ENCODE measurements around the gene SLC2A1. TPM values are rescaled to one million over a fixed set of nuclear protein-coding genes. Genes with fewer than 3 reads are reported as not detected.

Gene SLC2A1
- total RNA-seq, 1 donor from 2014 or later: 1,021 TPM

- Histone ChIP-seq H3K36me3 (ENCODE audit: control insufficient read depth, insufficient read depth, low read length) (peaks cover 7% of the 10 kb centered on the region), H3K4me3 (ENCODE audit: low read depth, low read length) (no peak overlapping the region), H3K27me3 (ENCODE audit: control insufficient read depth, insufficient read depth, low read length) (no peaks in the 10 kb centered on the region)
- peak; percentile 49 for DNase-seq (ENCODE audit: low read depth)
- TF ChIP-seq CTCF (IDR thresholded peaks at IDR 0.05; ENCODE audit: insufficient read depth, low read length, poor library complexity, severe bottlenecking): no peak
Observed at GRCh38 chr1:42936309-42937078, 22.2 kb downstream of the SLC2A1 start.

- no peak for TF ChIP-seq CTCF (IDR thresholded peaks at IDR 0.05; ENCODE audit: insufficient read depth, low read length, poor library complexity, severe bottlenecking)
- H3K27me3 ChIP-seq (ENCODE audit: control insufficient read depth, insufficient read depth, low read length): no peaks in the 10 kb centered on the region
- DNase-seq (ENCODE audit: low read depth): no peak
- no peak overlapping the region for H3K4me3 ChIP-seq (ENCODE audit: low read depth, low read length)
- peaks cover 9% of the 10 kb centered on the region for H3K36me3 ChIP-seq (ENCODE audit: control insufficient read depth, insufficient read depth, low read length)
Observed at GRCh38 chr1:42935971-42936308, 22.7 kb downstream of the SLC2A1 start.

- no peak for DNase-seq (ENCODE audit: low read depth)
- H3K27me3 ChIP-seq (ENCODE audit: control insufficient read depth, insufficient read depth, low read length): no peaks in the 10 kb centered on the region
- no peak for TF ChIP-seq CTCF (IDR thresholded peaks at IDR 0.05; ENCODE audit: insufficient read depth, low read length, poor library complexity, severe bottlenecking)
- H3K4me3 ChIP-seq (ENCODE audit: low read depth, low read length): no peak overlapping the region
- peaks cover 11% of the 10 kb centered on the region for H3K36me3 ChIP-seq (ENCODE audit: control insufficient read depth, insufficient read depth, low read length)
Observed at GRCh38 chr1:42935313-42935895, 23.3 kb downstream of the SLC2A1 start.

- H3K4me3 ChIP-seq (ENCODE audit: low read depth, low read length): no peak overlapping the region
- H3K27me3 ChIP-seq (ENCODE audit: control insufficient read depth, insufficient read depth, low read length): no peaks in the 10 kb centered on the region
- DNase-seq (ENCODE audit: low read depth): no peak
- peaks cover 13% of the 10 kb centered on the region for H3K36me3 ChIP-seq (ENCODE audit: control insufficient read depth, insufficient read depth, low read length)
- no peak for TF ChIP-seq CTCF (IDR thresholded peaks at IDR 0.05; ENCODE audit: insufficient read depth, low read length, poor library complexity, severe bottlenecking)
Observed at GRCh38 chr1:42934541-42935312, 23.9 kb downstream of the SLC2A1 start.

DNA sequence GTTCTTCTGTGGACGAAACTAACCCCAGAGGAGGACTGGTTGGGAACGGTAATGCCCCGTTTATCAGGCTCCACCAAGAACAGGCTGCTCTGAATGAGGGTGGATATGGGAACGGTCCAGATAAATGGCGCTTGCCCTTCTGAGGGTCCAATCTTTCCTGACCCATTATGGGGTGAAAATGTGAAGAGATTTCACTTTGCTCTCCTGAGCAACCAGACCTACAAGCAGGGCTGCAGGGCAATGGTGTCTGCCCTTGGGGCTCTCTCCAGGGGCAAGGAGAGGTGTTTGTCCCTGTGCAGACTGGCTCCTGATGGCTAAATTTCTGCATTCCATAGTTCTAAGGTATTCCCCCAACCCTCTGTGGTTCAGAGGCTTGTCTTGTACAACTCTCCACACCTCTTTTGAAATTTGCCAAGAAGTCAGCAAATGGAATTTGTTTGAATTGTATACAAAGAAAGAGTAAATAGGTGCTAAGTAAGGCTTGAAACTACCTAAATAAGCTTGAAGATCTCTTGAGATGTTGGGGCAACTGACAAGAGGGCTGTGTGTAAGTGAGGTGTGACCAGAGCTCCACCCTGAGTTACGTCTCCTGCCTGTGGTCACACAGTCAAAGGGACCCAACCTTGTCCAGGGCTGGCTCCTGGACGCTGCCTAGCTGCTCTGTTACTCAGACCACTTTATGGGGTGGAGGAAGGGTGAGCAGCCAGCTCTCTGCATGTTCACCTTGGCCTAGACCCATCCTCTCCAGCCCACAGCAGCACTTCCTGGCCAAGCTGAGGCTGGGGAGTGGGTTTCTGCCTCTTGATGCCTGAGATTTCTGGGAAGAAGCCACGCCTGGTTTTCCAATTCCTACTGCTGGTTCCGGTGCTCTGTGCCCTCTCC, 24.8 kb downstream of the SLC2A1 start:
- DNase-seq (ENCODE audit: low read depth): no peak
- Histone ChIP-seq H3K4me3 (ENCODE audit: low read depth, low read length) (no peak overlapping the region), H3K27me3 (ENCODE audit: control insufficient read depth, insufficient read depth, low read length) (no peaks in the 10 kb centered on the region), H3K36me3 (ENCODE audit: control insufficient read depth, insufficient read depth, low read length) (peaks cover 15% of the 10 kb centered on the region)
- no peak for TF ChIP-seq CTCF (IDR thresholded peaks at IDR 0.05; ENCODE audit: insufficient read depth, low read length, poor library complexity, severe bottlenecking)

Measured in kidney epithelial cell (primary cell).